ENCODE measurements around the gene RNF135.
"Not testable (repeated sequence)": the region's sequence is repeated elsewhere in the genome, so short reads cannot be mapped to it uniquely, and the experiment has no call there.

The RNF135 gene

DNA sequence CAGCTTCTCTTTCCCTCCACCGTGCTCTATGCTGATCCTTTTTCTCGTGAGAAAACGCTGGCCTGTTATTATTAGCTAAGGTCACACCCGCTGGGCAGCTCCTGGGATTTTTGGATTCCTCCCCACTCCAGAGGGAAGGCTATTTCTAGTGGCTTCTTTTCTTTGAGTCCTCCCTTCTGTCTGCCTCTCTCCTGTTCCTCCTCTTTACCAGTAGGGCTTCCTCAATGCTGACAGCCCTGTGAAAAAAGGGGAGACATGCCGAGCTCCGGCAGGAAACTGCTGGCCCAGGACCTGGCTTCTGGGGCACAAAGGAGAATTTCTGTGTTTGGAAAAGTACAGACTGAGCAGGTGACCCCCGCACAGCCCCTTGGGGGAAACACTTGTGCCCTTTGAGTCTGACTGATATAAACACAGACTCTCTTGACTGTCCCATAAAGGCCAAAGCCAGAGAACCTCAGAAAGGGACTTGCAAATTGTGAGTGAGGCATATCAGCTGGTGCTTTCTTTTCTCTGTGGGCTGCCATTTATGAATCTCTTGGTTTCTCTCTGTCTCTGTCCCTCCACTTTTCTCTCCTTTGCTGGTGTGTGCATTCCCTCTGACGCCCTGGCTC, 14.0 kb upstream of the RNF135 start:
- no peak for DNase-seq (ENCODE audit: low read depth, low spot score)

DNA sequence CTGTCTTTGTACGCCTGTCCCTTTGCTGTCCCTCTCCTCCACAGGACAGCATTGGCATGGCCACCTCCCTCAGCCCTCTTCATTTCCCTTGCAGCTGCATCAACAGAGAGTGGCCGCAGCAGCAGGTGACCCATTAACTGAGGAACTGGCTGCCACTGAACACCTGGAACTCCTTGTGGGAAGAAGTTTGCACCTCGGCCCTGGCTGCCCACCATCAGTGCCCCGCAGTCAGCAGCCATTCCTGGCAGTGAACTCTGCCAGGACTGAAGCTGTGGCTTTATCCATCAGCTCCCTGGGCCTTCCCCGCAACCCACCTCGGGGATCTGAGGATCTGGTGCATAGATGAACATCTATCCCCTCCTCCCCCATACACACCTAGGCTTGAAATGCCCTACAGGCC, 13.1 kb upstream of the RNF135 start:
- DNase-seq (ENCODE audit: low read depth, low spot score), result no peak

DNA sequence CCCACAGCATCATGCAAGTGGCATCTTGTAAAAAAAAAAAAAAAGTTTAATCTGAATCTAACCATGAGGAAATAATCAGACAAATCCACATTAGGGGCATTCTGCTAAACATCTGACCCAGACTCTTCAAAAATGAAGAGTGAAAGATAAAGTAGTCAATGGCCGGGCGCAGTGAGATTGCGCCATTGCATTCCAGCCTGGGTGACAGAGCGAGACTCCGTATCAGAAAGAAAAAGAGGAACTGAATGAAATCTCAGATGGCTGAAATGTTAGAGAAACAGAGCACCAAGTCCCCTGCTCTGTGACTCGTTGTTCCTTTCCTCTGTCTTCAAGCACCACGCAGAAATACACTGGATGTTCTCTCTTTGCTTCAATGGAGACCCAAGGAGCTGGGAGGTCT, 12.7 kb upstream of the RNF135 start:
- no peak for DNase-seq (ENCODE audit: low read depth, low spot score)

DNA sequence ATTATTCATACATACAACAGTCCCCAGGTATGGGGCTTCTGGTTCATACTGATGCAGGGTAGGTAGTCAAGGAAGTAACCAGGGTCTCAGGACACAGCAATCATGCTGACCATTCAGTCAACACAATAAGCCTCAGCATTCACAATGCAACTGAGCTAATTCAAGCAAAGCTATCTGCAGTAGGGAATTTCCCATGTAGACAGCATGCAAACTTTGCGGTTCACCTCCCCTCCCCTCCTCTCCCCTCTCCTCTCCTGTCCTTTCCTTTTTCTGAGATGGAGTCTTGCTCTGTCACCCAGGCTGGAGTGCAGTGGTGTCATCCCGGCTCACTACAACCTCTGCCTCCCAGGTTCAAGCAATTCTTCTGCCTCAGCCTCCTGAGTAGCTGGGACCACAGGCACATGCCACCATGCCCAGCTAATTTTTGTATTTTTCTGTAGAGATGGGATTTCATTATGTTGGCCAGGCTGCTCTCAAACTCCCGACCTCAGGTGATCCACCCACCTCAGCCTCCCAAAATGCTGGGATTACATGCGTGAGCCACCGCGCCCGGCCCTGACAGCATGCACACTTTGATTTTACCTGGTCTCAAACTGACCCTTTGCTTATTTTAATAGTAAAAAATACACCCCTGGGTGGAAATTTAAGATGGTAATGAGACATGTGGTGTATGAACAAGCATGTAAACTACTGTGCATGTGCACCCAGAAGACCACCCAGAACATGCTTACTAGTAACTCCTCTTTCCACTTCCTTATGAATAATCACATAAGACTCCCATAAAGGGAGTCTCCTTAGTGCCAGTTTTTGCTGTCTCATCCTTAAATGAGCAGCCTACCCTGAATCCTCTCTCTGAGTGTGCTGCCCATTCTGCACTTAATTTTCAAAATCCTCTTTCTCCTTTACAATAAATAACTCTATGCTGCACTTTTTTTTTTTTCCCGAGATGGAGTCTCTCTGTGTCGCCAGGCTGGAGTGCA, 9.3 kb upstream of the RNF135 start:
- no peak for DNase-seq (ENCODE audit: low read depth, low spot score)

DNA sequence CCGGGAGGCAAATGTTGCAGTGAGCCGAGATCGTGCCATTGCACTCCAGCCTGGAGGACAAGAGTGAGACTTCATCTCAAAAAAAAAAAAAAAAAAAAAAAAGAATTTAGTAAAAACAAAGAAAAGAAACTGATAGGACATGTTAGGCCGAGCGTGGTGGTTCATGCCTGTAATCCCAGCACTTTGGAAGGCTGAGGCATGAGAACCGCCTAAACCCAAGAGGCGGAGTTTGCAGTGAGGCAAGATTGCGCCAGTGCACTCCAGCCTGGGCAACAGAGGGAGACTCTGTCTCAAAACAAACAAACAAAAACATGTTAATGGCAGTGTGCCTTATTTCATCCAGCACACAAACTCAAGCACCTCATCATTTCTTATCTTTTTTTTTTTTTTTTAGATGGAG, 6.5 kb upstream of the RNF135 start:
- not testable (repeated sequence) for DNase-seq (ENCODE audit: low read depth, low spot score)

DNA sequence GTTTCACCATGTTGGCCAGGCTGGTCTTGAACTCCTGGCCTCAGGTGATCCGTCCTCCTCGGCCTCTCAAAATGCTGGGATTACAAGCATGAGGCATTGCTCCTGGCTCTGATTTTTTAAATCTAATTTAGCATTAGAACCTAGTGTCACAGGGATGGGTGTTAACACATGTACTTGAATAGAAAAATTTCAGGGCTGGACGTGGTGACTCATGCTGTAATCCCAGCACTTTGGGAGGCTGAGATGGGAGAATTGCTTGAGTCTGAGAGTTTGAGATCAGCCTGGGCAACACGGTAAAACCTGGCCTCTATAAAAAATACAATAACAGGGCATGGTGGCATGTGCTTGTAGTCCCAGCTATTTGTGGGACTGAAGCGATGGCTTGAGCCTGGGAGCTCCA, 6.0 kb upstream of the RNF135 start:
- DNase-seq (ENCODE audit: low read depth, low spot score), result no peak

DNA sequence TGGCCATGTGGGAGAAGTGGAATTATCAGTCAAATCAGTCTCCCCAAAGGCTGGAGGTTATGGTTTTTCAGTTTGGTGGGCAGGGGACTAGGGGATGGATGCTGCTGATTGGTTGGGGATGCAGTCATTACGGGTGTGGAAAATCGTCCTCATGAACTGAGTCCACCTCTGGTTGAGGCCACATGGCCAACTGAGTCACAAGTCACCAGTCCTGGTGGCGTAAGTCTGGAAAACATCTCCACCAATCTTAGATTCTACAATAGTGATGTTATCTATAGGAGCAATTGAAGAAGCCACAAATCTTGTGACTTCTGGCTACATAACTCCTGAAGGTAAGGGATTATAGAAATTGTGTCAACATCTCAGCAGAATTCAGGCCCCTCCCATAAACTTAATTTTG, 5.2 kb upstream of the RNF135 start:
- no peak for DNase-seq (ENCODE audit: low read depth, low spot score)

DNA sequence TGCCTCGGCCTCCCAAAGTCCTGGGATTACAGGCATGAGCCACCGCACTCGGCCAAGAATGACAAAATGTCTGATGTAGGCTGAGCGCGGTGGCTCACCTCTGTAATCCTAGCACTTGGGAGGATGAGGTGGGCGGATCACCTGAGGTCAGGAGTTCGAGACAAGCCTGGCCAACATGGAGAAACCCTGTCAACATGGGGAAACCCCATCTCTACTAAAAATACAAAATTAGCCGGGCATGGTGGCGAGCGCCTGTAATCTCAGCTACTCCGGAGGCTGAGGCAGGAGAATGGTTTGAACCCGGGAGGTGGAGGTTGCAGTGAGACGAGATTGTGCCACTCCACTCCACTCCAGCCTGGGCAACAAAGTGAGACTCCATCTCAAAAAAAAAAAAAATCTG, 2.9 kb upstream of the RNF135 start:
- DNase-seq (ENCODE audit: low read depth, low spot score), result not testable (repeated sequence)

DNA sequence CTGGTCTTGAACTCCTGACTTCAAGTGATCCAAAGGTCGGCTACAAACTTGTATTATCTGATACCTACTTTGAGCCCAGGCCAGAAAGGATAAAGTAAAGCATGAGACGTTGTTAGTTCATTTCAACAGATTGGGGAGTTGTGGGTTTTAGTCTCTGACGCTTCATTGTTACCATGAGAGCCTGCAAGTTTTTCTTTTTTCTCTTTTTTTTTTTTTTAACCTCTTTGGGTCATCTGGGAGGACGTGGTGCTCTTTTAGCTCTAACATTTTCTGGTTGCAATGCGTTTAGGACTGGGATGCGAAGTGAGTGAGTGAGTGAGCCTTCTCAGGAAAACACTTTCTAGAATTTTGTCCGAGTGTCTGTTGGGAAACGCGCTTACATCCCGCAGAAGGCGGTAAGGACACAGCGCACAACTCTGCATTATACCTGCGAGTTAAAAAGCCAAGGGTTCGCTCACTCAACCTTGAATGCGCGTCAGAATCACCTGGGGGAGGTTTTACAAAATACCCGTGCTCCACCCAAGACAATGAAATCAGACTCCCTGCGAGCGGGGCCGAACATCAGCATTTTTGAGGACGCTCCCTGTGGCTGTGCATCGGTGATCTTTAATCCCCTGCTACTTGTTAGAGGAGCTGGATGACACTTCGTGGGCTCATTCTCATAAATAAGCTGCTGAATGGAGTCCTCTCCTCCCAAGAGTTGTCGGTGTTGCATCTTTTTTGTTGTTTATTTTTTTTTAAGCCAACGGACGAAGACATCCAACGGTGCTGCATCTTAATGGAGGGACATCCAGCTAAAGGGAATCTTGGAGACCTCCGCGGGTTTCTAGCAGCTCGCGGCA, 629 bp upstream of the RNF135 start:
- DNase-seq (ENCODE audit: low read depth, low spot score), result no peak

DNA sequence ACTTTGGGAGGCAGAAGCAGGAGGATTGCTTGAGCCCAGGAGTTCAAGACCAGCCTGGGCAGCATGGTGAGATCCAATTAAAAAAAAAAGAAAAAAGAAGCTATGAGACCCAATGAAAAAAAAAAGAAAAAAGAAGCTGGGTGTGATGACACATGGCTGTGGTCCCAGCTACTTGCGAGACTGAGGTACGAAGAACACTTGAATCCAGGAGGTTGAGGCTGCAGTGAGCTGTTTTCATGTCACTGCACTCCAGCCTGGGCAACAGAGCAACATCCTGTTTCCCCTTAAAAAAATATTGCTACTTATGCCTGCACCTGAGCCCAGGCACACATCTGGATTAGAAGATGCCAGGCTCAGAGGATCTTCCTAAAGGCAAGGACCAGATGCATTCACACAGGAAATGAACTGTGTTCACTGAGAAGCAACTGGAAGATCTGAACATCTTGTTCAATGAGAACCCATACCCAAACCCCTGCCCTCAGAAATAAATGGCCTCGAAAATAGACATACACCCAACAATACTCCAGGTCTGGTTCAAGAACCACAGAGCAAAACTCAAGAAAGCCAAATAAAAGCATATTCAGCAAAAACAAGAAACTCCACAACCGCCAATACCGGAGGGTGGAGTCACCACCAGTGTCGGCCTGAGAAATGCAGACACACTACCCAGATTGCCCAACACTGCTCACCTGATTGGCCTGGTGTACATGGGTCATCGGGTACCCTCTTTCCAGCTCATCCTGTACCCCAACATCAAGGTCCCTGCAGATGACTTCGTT, 4.4 kb downstream of the RNF135 start:
- no peak for DNase-seq (ENCODE audit: low read depth, low spot score)

DNA sequence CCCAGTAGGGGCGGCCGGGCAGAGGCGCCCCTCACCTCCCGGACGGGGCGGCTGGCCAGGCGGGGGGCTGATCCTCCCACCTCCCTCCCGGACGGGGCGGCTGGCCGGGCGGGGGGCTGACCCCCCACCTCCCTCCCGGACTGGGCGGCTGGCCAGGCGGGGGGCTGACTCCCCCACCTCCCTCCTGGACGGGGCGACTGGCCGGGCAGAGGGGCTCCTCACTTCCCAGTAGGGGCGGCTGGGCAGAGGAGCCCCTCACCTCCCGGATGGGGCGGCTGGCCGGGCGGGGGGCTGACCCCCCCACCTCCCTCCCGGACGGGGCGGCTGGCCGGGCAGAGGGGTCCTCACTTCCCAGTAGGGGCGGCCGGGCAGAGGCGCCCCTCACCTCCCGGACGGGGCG, 9.1 kb downstream of the RNF135 start:
- DNase-seq (ENCODE audit: low read depth, low spot score), result not testable (repeated sequence)

DNA sequence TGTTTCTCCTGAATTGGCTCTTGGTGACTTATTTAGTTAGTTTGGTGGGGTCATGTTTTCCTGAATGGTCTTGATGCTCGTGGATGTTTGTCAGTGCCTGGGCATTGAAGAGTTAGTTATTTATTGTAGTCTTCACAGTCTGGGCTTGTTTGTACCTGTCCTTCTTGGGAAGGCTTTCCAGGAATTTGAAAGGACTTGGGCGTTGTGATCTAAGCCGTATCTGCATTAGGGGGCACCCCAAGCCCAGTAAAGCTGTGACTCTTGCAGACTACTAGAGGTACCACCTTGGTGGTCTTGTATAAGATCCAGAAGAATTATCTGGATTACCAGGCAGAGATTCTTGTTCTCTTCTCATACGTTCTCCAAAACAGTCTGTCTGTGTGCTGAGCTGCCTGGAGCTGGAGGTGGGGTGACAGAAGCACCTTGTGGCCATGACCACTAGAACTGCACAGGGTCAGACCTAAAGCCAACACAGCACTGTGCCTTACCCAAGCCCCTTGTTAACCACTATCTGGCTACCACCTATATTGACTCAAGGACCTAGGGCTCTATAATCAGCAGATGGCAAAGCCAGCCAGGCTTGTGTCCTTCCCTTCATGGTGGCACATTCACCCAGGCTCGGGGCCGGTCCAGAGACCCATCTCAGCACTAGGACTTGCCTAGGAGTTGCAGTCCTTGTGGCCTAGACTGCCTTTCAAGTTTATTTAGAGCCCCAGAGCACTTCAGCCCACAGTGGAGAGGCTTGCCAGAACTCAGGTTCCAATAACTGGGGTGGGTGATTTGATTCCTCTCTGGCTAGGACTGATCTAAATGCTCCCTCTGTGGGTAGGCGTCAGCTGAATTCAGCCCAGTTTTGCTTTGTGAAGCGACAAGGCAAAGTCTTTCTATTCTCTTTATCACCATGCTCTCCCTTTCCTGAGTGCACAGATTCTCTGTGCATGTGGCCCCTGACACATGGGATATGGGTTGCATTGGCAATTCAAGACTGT, 11.0 kb downstream of the RNF135 start:
- DNase-seq (ENCODE audit: low read depth, low spot score), result no peak

DNA sequence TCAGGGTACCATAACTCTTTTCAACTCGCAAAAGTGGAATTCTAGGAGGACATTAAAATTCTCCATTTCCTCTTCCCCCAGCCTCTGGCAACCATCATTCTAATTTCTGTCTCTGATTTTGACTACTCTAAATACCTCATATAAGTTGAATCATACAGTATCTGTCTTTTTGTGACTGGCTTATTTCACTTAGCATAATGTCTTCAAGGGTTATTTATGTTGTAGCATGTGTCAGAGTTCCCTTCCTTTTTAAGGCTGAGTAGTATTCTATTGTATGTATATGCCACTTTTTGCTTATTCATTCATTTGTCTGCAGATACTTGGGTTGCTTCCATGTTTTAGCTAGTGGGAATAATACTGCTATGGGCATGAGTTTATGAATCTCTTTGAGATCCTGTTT, 12.0 kb downstream of the RNF135 start:
- DNase-seq (ENCODE audit: low read depth, low spot score), result no peak

DNA sequence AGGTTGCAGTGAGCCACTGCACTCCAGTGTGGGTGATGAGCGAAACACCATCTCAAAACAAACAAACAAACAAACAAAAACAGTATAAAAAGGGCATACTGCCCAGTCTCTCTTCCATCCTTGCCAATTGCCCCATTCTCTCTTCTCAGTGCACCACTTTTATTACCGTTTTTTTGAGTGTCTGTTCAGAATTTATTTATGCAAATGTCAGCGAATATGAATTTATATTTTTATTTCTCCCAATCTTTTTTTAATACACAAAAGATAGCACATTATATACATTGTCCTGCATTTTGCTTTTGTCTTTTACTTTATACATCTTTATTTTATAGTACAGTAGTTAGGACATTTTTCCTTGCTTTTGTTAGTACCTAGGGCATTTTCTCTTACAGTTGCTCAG, 19.6 kb downstream of the RNF135 start:
- no peak for DNase-seq (ENCODE audit: low read depth, low spot score)

DNA sequence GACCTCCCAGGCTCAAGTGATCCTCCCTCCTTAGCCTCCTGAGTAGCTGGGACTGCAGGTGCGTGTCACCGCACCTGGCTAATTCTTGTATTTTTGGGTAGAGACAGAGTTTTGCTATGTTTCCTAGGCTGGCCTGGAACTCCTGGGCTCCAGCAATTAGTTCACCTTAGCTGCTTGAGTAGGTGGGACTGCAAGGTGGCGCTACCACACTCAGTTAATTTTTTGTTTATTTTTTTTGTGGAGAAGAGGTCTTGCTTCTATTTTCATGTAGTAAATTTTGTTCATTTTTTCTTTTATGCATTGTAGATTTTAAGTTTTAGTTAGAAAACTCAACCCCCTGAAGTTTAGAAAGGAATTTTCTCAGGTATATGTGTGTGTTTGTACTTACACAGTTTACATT, 21.7 kb downstream of the RNF135 start:
- DNase-seq (ENCODE audit: low read depth, low spot score), result no peak

DNA sequence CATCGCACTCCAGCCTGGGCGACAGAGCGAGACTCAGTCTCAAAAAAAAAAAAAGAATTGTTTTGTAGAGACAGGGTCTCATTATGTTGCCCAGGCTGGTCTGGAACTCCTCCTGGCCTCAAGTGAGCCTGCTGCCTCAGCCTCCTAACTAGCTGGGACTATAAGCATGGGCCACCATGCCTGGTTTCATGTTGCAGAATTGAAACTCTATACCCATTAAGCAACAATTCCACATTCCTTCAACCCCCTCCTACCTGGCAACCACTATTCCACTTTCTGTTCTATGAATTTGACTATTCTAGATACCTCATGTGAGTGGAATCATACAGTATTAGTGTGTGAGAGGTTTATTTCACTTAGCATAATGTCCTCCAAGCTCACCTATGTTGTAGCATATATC, 24.5 kb downstream of the RNF135 start:
- DNase-seq (ENCODE audit: low read depth, low spot score), result no peak

DNA sequence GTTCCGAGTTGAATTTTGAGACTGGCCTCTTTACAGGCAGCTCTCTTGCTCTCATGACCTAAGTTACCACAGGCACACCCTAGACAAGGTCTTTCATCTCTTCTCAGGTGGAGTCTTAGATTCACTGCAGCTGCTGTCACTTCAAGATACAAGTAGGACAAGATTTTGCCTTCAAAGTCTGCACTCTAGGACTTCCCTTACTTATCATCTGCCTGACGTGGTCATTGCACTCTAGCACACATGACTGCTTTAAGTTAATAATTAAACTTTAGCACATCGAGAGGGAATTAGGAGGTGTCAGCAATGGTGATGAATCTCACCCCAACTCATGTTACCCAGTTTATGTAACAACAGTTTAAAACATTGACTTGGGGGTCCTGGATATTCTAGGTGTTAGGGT, 25.6 kb downstream of the RNF135 start:
- DNase-seq (ENCODE audit: low read depth, low spot score), result no peak

DNA sequence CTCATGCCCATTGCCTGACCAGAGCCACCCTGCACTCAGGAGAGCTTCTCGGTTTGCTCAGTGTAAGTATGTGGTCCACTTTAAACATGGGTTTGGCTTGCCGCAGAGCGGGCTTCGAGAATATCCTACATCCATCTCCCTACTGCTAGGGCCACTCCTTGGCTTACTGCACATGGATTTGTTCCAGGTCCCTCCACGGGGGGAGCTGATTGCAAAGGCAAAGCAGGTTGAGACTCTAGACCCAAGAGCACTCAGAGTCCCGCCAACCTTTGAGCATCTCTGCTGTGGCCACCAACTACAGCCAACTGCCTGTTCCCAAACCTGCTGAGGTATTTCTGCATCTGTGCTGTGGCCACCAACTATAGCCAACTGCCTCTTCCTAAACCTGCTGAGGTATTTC, 26.4 kb downstream of the RNF135 start:
- no peak for DNase-seq (ENCODE audit: low read depth, low spot score)

DNA sequence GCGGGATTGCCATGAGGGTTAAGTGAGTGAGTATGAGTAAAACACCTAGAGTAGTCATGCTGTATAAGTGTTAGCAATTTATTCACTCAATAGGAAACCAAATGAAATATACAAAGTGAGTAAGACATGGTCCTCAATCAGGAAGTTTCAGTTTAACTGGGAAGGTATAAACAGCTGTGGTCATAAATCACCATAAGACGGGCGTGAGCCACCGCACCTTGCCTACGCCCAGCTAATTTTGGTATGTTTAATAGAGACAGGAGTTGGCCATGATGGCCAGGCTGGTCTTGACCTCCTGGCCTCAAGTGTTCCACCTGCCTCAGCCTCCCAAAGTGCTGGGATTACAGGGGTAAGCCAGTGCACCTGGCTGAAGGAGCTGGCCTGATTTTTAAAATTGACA, 27.0 kb downstream of the RNF135 start:
- DNase-seq (ENCODE audit: low read depth, low spot score), result no peak

DNA sequence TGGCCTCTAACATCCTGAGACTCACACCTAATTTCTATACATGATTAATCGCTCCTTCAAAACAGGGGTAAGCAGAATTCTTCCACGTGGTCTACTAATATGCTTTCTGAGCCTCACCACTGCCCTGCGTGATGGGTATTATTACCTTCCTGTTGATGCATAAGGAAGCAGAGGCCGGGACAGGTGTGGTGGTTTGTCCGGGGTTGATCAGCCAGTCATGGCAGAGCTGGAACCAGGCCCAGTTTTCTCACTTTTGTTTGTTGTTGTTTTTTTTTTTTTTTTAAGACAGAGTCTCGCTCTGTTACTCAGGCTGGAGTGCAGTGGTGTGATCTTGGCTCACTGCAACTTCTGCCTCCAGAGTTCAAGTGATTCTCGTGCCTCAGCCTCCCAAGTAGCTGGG, 31.2 kb downstream of the RNF135 start:
- no peak for DNase-seq (ENCODE audit: low read depth, low spot score)

Data from brain pericyte (primary cell).